Measurements from ENCODE around the gene CLDN20.
"Not testable (repeated sequence)": the region's sequence is repeated elsewhere in the genome, so short reads cannot be mapped to it uniquely, and the experiment has no call there.

CLDN20 gene

DNA sequence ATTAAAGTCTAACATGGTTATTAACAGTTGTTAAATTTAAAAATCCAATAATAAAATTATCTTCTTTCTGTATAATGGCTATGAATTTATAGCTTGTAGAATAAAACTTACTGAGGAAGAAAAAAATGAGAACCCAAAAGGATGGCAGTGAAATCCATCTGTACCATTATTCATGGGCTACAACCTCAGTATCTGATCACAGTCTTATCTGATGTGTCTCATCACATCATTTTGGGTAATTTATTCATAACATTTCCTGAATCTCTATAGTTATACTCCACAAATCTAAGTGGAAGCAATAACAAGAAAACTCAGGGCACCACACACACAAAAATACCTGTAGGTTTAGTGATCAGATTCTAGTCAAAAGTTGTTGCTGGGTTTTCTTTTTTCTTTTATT lies 7.3 kb downstream of the CLDN20 start:
- DNase-seq: no peak

DNA sequence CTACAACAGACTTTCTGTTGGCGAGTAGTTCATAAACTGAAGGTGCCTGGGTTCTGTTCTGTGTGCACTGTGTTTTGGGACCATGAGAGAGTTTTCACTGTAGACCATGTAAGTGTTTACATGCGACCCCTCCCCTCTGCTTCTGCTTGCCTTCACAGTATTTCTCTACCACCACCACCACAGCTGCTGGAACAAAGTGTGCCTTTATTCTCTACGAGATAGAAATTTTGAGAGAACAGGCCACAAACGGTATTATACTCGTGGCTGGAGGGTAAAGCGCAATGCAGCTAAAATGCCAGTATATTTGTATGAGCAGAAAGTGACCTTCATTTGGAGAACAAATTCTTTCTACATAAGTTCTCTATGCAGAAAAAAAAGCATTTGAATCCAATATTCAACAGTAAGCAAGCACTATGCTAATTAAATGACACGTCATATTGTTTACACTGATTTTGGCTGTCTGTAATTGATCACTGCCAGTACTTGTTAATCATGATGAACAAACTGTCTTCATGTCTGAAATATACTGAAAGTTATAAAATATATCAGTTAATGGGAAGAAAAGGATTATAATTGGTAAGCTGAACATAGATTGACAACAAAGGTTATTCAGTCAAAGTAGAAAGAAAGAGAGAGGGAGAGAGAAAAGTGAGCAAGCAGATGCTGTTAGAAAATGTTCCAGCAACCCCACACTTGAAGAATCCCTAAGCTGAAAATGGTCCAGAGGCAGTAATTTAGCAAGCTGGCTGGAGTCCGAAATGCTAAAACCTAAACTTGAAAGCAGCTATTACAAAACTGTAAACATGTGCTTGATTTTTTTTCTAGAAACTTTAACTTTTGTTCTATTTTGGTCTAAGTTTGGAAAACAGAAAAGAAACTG lies 8.8 kb downstream of the CLDN20 start:
- no peak for DNase-seq

DNA sequence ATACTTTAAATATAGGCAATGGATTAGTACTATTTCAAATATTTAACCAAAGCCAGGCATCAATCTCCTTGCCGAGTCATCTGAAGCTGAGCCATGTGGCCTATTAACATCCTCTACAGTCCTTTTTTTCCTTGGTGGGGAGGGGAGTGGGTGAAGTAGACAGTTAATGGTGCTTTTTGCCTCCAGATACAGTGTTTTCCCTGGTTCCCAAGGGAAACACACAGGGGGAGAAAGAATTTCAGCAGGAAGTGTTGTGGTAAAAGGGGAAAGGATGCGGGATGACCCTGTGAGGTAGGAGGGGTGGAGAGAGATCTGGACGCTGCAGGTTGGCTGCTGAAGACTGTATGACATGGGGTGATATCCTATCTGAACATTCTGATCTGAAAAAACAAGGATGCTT lies 9.6 kb downstream of the CLDN20 start:
- no peak for DNase-seq

DNA sequence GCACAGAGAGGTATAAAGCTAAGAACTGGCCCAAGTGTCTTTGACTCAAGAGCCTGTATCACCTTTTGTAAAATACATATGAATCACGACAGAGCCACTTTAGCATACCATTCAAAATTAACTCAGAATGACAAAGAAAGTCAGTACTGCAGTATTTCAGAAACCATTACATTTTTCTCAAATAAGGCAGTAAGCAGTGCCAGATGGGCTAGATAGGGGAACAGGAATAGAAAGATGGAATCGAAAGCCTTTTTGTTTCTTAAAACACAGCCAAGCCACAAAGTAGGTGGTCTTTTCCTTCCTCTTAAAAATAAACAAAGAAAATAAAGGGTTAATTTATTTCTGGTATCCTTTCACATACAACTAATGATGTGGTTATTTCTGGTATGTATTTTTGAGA lies 10.3 kb downstream of the CLDN20 start:
- no peak for DNase-seq

DNA sequence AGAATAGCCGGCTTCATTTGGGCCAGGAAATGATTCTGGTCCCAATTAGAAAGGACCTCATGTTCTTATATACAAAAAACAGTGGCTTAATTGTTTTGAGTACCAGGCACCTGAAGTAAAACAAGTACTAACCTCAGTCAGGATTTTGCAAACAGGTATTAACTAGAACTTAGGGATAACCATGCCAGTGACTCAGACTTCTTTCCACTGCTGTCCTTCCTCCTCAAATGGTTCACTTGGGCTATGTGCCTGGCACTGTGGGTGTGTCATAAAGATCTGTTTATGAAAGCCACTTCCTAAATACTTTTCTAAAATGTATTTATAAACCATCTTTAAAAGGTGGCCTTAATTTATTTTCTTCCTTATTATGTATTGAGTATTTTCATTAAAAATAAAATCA lies 10.7 kb downstream of the CLDN20 start:
- DNase-seq: no peak

DNA sequence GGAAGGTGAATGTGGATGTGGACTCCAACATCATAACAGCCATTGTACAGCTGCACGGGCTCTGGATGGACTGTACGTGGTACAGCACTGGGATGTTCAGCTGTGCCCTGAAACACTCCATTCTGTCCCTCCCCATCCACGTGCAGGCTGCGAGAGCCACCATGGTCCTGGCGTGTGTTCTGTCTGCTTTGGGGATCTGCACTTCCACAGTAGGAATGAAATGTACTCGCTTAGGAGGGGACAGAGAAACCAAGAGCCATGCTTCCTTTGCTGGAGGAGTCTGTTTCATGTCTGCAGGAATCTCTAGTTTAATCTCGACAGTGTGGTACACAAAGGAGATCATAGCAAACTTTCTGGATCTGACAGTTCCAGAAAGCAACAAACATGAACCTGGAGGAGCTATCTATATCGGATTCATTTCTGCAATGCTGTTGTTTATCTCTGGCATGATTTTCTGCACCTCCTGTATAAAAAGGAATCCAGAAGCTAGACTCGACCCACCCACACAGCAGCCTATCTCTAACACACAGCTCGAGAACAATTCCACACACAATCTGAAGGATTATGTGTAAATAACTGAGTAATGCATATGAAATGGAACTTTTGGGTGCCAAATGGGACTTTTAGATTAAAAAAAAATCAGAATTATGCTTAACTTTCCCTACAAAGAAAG lies 12.1 kb downstream of the CLDN20 start:
- DNase-seq: no peak

DNA sequence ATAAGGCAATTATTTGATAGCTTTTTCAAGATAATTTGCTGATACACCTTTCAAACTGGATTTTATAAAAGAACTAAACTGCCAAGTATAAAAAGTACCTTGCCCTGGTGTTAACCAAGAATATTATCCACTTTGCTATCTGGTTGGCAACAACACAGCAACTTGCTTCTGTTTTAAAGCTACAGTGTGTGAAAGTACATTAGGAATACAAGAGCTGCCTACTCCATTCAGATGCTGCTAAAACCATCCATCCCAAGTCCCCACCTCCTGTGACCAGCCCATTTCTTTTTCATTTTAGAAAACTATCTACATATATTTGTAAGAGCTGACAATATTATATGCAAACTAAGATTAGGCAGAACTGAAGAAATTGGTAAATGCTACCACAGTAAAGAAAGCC lies 12.8 kb downstream of the CLDN20 start:
- DNase-seq: no peak

DNA sequence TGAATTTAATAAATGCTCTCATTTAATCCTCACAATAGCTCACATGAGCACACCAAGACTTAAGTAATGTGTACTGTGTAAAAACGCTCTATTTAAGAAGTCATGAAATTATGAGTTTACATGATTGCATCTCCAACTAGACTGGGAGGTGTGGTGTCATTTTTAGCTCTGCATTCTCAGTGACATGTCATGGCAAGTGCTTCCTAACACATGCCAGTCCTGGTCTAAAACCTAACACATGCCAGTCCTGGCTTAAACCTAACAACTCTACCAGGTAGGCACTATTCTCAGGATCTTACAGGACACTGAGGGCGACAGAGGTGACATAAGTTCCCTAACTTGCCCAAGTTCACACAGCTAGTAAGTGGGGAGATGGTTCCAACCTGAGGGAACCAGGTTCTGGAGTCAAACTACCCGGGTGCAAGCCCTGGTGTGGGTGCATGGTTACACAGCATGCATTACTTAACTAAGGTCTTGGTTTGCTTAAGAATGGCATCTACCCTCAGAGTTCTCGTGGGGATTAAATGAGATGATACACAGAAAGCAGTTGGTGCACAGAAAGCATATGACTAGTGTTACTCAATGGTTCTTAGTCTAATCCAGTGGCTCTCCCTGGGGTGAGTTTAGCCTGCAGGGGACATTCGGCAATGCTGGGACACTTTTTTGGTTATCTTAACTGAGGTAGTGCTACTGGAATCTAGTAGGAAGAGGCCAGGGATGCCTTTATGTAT lies 14.7 kb downstream of the CLDN20 start:
- no peak for DNase-seq

DNA sequence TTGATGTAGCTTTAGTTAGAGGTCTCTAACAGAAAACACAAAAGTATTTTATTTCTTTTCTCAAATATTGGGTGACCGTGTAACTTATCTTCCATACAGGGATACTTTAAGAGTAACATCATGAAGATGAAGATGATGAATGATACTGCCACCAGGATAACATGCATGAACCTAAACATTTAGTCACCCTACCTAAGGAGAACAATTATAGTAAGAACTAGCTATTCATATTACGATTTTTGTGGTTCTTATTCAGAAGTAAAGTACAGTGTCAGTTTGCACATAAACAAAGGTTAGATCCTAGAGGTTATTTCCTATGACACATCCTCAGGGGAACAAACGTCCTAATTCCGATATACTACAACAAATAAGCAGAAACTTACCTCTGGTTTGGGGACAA lies 21.0 kb downstream of the CLDN20 start:
- no peak for DNase-seq

DNA sequence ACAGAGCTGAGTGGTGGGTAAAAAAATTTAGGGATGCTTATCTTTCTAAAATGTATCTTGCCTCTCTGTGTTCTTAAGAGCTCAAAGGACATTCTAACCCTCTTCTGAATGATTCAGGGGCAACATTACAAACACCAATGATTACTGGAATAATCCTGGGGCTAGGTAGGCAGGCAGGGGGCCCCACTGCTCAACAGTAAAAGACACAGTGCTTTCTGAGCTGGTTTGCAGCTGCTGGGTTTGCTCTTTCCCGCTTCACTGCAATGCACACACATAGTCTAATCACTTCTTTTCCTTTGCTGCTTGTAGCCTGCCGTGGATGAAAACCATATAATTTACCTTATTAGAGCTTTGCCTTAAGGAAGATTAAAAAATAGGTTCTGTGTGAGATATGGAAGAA lies 23.9 kb downstream of the CLDN20 start:
- DNase-seq: no peak

DNA sequence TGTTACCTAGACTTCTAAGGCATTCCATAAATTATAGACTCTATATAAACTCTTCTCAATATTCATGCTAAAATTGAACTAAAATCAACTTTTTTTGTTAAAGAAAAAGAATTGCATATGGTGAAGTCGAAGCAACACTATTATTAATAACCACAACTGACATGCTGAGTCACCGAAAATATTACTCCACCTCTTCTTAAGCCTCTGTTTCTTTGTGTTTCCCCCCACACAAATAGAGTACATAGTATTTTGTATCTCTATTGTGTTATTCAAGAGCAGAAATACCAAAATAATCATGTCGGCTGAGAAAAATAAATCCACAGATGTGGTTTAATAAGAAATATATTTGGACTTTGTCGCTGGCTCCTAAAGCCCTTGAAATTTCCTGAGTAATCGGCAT lies 26.7 kb downstream of the CLDN20 start:
- no peak for DNase-seq

DNA sequence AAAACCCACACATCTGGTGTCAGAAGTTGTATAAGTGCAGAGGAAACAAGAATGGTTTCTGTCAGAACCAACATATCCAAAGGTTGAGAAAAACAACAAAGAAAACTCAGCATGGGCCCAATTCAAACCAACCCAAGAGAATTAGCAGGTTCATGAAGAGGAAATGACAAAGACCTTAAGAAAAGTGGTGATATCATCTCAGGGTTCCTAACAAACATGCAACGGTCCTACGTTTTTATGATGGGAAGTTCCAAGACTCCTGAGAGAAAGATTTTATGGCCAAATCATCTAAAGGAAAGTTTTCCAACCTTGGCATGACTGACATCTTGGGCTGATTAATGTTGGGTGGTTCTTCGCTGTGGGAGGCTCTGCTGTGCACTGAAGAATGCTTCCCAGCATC lies 27.5 kb downstream of the CLDN20 start:
- no peak for DNase-seq

DNA sequence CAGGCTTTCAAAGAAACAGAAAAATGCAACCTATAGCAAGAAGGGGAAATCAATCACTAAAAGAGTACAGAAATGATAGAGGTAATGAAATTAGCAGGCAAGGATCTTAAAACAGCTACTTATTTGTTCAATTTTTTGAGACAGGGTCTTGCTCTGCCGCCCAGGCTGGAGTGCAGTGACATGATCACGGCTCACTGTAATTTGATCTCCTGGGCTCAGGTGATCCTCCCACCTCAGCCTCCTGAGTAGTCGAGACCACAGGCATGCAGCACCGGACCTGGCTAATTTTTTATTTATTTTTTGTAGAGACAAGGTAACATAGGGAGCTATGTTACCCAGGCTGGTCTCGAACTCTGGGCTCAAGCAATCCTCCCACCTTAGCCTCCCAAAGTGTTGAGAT lies 28.9 kb downstream of the CLDN20 start:
- DNase-seq: no peak

DNA sequence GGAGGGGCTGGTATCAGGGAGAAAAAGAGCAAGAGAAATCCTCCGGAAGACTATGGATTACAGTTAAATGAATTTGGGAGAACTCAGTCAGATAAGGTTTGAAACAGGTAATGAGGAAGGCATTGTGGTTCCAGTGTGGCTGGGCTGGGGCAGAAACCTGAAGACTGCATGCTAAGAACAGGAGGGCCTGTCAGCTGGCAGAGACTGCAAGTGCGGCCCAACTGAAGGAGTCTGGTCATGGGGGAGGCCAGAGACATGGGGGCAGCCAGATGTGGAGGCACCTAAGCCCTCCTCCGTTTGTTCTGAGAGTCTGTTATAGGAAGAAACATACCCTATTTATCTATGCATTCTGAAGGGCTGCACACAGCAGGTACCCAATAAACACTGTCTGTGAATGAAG lies 33.9 kb downstream of the CLDN20 start:
- no peak for DNase-seq

DNA sequence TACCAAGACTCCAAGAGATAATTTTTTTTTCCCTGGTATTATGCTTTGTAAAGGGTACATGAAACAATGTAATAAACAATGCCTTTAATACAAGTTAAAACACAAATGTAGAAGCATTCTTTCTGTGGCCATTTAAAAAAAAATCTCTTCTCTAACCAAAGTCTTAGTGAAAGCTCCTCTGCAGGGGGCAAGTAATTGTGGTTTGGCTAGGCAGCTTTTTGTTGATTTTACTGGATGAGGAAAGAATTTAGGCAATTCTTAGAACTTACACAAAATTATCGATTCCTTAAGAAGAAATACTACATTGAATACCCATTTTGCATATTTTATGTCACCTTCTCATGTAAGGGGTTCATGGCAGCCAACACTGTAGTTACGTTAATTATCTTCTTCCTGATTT lies 38.1 kb downstream of the CLDN20 start:
- no peak for DNase-seq

DNA sequence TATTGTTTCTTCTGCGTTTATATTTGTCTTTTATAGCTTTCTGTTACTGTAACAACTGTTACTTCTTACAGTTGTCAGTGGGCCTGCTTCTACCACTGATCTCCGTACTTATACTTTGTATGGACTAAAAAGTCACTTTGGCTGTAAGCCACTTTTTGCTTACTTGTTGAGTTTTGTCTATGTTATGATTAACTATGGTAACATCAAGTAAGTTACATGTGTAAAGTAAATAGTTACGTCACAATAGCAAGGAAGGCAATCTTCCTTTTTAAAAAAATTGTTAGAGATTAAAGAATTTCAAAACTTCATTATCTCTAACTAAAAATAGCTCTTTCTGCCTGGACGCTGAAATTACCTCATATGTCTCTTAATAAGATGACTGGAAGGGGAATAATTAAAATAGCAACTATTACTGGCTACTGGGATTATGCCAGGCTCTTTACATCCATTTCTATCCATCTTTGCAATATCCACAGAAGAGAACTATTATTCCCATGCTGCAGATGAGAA lies 39.6 kb downstream of the CLDN20 start:
- no peak for DNase-seq

DNA sequence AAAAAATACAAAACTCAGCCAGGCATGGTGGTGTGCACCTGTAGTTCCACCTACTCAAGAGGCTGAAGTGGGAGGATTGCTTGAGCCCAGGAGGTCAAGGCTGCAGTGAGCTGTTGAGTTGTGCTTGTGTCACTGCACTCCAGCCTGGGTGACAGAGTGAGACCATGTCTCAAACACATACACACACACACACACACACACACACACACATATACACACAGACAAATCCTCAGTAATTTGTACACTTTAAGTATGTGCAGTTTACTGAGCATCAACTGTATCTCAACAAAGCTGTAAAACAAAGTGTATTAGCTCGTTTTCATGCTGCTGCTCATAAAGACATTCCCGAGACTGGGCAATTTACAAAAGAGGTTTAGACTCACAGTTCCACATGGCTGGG lies 43.1 kb downstream of the CLDN20 start:
- DNase-seq: no peak

DNA sequence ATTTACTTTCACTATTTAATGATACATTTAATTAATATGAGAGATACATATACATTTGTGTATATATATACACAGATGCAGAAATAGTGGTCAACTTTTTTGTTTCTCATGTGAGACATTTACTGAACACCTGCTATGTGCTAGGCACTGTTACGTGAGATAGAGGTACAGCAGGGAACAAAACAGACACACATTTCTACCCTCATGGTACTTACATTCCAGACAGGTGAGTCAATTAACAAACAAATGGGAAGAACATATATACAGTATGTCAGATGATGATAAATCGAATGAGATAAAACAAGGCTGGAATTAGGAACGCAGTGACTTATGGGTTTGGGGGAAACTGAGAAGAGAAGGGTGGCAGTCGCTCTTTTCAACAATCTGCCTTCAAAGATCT lies 45.3 kb downstream of the CLDN20 start:
- DNase-seq: no peak

DNA sequence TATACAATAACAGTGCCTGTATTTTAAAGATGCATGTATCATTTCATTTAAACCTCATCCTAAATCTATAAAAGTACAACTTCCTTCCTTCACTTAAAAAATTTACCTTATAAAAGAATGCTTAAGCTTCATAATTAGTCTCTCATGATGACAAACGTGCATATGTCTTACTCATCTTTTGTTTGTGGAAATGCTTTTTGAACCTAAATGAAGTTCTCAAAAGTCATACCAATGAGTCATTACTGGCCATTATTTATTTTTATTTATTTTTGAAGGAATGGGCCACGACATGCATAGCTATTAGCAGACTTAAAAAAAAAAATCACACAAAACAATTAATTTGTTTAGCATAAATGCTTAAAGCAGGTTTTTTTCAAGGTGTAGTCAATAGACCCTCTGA lies 46.8 kb downstream of the CLDN20 start:
- no peak for DNase-seq

DNA sequence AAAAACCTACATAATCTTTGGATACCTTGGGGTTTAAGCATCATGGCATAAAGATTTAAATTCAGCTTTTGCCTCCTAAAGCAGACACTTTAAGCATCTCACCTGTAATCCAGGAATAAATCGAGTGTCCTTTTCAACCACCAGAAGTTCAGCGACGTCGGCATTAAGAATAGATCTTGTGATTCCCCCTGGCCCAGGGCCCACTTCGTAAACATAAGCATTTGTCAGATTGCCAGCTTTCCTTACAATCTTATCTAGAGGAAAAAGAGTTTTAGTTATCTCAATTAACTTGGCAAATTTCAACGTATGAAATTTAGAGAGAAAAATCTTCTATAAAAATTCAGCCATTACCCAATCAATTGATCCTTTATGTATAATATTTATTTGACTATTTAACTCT lies 47.3 kb downstream of the CLDN20 start:
- DNase-seq: no peak

DNA sequence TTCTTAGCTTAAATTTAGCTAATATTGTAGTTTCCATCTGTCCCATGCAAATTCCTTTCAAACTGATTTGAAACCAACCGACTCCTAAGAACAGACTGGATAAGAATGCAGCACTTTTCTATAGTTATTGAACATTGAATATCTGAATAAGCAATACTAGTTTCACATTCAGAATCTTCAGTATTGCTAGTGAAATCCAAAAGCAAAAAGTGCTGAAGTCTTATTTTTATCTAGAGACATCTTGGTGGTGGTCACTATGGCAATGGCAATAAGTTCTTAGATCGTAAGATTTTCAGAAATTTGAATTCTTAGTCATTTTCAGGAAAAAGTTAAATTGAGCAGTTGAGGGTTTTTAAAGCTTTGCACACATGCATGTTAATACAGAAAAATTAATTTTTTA lies 47.8 kb downstream of the CLDN20 start:
- no peak for DNase-seq

DNA sequence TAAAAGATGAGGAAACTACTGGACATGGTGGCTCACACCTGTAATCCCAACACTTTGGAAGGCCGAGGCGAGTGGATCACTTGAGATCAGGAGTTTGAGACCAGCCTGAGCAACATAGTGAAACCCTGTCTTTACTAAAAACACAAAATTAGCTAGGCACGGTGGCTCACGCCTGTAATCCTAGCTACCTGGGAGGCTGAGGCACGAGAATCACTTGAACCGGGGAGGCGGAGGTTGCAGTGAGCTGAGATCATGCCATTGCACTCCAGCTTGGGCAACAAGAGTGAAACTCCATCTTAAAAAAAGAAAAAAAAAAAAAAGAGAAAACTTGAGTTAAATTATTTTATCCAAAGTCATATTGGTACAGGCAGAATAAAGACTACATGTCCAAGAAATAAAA lies 49.1 kb downstream of the CLDN20 start:
- not testable (repeated sequence) for DNase-seq

DNA sequence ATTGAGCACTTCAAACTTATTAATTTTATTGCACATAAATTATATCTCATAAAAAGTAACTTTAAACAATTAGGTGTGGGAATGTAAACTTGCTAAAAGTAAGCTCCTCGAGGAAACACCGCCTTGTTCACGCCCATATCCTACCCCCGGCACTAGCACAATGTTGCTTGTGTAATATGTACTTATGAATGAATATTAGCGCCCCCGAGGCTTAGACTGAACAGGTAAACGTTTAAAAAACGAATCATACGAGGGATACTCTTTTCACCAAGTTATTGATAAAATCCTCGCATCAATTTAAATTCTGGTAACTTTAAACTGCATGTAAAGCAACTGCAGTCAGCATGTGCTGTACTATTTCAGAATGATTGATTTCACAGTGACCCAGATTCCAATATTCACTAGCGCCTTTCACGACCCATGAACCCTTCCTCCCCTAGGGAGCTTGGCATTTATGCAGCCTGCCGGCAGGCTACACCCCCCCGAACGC lies 49.8 kb downstream of the CLDN20 start:
- DNase-seq: peak; percentile 13
